A549 (cell line): Measurements from ENCODE around the gene LBHD1. TPM values are rescaled to one million over a fixed set of nuclear protein-coding genes. Genes with fewer than 3 reads are reported as not detected.

Experiments
- ATAC-seq, 2 experiments: fragments of 200-7000 bp in 1 of 2; fragments of >200 bp in 1 of 2; cut with Nextera tagmentation in 1 of 2; cut with Tn5 transposase in 1 of 2; 3 replicates each; pipeline versions ENCODE4 v1.8.0 to v1.9.1; 2018 to 2020; ENCODE audit warnings: mild to moderate bottlenecking in 1 of 2, moderate library complexity in 1 of 2
- CTCF ChIA-PET: fragments of 300-600 bp; sonication (Branson Sonifier 250); formaldehyde crosslinking; extraction: SDS; loops from one replicate; lab custom pipeline; 2021; ENCODE audit warnings: antibody characterized with exemption, inconsistent platforms; lab: Yijun Ruan, JAX
- POLR2A ChIA-PET: fragments of 350-600 bp; formaldehyde crosslinking; extraction: SDS; loops from one replicate; lab custom pipeline; 2021; ENCODE audit warnings: antibody characterized with exemption, inconsistent platforms; lab: Yijun Ruan, JAX
- DNase-seq, 2 experiments: peaks; one replicate each; pipeline versions ENCODE4 v3.0.0 to v3.0.0-alpha.2; 2011 to 2016; ENCODE audit warnings: low read depth in 1 of 2, low spot score in 1 of 2
- FAIRE-seq: peaks from 2 replicates; lab custom pipeline; 2011; peaks lifted over from hg19 to GRCh38; lab: Jason Lieb, UNC
- H3K27ac ChIP-seq, 2 experiments: fragments of >200 bp; sonication (Bioruptor Twin); formaldehyde crosslinking; 3 replicates each; pipeline ENCODE4 v1.5.1; 2016 to 2017
- H3K4me1 ChIP-seq: fragments of >200 bp; sonication (Bioruptor Twin); formaldehyde crosslinking; 3 replicates; pipeline ENCODE4 v1.6.1; 2016
- H3K4me2 ChIP-seq: fragments of >200 bp; sonication (Bioruptor Twin); formaldehyde crosslinking; 3 replicates; pipeline ENCODE4 v1.6.1; 2016
- H3K4me3 ChIP-seq: fragments of >200 bp; sonication (Bioruptor Twin); formaldehyde crosslinking; 3 replicates; pipeline ENCODE4 v1.5.1; 2016
- H3K9me3 ChIP-seq: fragments of >200 bp; sonication (Bioruptor Twin); formaldehyde crosslinking; 3 replicates; pipeline ENCODE4 v1.6.1; 2016
- EHF ChIP-seq: fragments of 250-450 bp; sonication (Bioruptor Pico); IDR thresholded peaks from 2 replicates; pipeline ENCODE4 v1.5.0; 2020; ENCODE audit warnings: mild to moderate bottlenecking
- EHMT2 ChIP-seq: fragments of 200-600 bp; sonication (generic); IDR thresholded peaks from 2 replicates; pipeline ENCODE4 v1.6.1; 2016; ENCODE audit warnings: antibody characterized with exemption, low read depth, mild to moderate bottlenecking, moderate library complexity
- HDAC2 ChIP-seq: fragments of 200-600 bp; sonication (generic); IDR thresholded peaks from 2 replicates; pipeline ENCODE4 v1.6.1; 2016
- MAFK ChIP-seq: fragments of 450-650 bp; IDR thresholded peaks from 2 replicates; pipeline ENCODE4 v1.6.1; 2014; ENCODE audit not compliant: partially characterized antibody
- MAZ ChIP-seq: fragments of 150-350 bp; IDR thresholded peaks from 2 replicates; pipeline ENCODE4 v1.6.1; 2014; ENCODE audit warnings: antibody characterized with exemption, low read depth, low read length, borderline replicate concordance
- NFE2L2 ChIP-seq: fragments of 150-350 bp; conservative IDR thresholded peaks from 2 replicates; pipeline ENCODE4 v1.6.1; 2014; ENCODE audit warnings: low read length
- NR3C1 ChIP-seq: fragments of >200 bp; sonication (Bioruptor Twin); formaldehyde crosslinking; IDR thresholded peaks from 3 replicates; pipeline ENCODE4 v1.6.1; 2017
- SREBF2 ChIP-seq: fragments of 450-650 bp; IDR thresholded peaks from 2 replicates; pipeline ENCODE4 v1.6.1; 2014; ENCODE audit warnings: mild to moderate bottlenecking, moderate library complexity
- TFCP2L1 ChIP-seq: fragments of 250-450 bp; sonication (Bioruptor Pico); IDR thresholded peaks from 2 replicates; pipeline ENCODE4 v1.5.0; 2021; ENCODE audit warnings: mild to moderate bottlenecking
- TP53 ChIP-seq: fragments of 250-450 bp; sonication (Bioruptor Pico); IDR thresholded peaks from 2 replicates; pipeline ENCODE4 v1.5.0; 2021; ENCODE audit warnings: mild to moderate bottlenecking, moderate library complexity
- ZFP36 ChIP-seq: fragments of 450-650 bp; IDR thresholded peaks from 2 replicates; pipeline ENCODE4 v1.6.1; 2014; ENCODE audit warnings: borderline replicate concordance; ENCODE audit not compliant: partially characterized antibody
- ZNF302 ChIP-seq: fragments of 250-450 bp; sonication (Bioruptor Pico); IDR thresholded peaks from 2 replicates; pipeline ENCODE4 v1.9.0; 2021; ENCODE audit warnings: inconsistent platforms, mild to moderate bottlenecking, moderate library complexity
- ZSCAN20 ChIP-seq: fragments of 250-450 bp; sonication (Bioruptor Pico); IDR thresholded peaks from 2 replicates; pipeline ENCODE4 v1.8.0; 2022; ENCODE audit warnings: mild to moderate bottlenecking, moderate library complexity
- WGBS: methylation state at CpG from one replicate; pipeline ENCODE4 v1.1.6; 2017; ENCODE audit errors: missing lambda C conversion rate; 5-methylcytosine and 5-hydroxymethylcytosine counted together
- polyA plus RNA-seq, 4 experiments: library from polyadenylated mRNA; depleted of rRNA in 3 of 4; stranded (reverse); fragments of >200 nt; fragmentation: RNase III in 1 of 4; extraction: RNeasy Plus Mini Kit Qiagen cat#74134 plus additional on column Dnase treatment in 1 of 4; gene quantifications; 2 replicates in 3 of 4; 3 replicates in 1 of 4; pipeline ENCODE4 v1.2.3, GENCODE V29; 2011 to 2017
- TF ChIP-seq, protein P1 (sequence below): fragments of 450-650 bp; IDR thresholded peaks from 2 replicates; pipeline ENCODE4 v1.6.1; 2014; ENCODE audit warnings: antibody characterized with exemption

LBHD1 gene
- polyA plus RNA-seq, 2 of the 4 experiments (the other 2 are of a cell fraction), result 4.1 to 6.8 TPM

DNA sequence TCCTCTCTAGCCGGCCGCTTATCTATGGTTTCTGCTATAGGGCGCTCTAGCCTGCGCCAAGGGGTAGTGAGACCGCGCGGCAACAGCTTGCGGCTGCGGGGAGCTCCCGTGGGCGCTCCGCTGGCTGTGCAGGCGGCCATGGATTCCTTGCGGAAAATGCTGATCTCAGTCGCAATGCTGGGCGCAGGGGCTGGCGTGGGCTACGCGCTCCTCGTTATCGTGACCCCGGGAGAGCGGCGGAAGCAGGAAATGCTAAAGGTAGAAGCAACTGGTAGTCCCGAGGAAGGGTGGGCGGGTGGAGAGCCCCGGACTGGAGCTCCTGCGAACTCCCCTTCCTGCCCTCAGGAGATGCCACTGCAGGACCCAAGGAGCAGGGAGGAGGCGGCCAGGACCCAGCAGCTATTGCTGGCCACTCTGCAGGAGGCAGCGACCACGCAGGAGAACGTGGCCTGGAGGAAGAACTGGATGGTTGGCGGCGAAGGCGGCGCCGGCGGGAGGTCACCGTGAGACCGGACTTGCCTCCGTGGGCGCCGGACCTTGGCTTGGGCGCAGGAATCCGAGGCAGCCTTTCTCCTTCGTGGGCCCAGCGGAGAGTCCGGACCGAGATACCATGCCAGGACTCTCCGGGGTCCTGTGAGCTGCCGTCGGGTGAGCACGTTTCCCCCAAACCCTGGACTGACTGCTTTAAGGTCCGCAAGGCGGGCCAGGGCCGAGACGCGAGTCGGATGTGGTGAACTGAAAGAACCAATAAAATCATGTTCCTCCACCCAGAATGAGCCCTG, at the start of gene LBHD1, which contains the start of gene UQCC3 (continued):
- no peak for TF ChIP-seq ZNF302 (CRISPR knock-in tag)
- TF ChIP-seq EHF (CRISPR knock-in tag), result no peak
- no peak for TF ChIP-seq TP53 (CRISPR knock-in tag)
- no peak for TF ChIP-seq MAZ
- TF ChIP-seq HDAC2, result no peak
- TF ChIP-seq, all 56 proteins: peak for 10

DNA sequence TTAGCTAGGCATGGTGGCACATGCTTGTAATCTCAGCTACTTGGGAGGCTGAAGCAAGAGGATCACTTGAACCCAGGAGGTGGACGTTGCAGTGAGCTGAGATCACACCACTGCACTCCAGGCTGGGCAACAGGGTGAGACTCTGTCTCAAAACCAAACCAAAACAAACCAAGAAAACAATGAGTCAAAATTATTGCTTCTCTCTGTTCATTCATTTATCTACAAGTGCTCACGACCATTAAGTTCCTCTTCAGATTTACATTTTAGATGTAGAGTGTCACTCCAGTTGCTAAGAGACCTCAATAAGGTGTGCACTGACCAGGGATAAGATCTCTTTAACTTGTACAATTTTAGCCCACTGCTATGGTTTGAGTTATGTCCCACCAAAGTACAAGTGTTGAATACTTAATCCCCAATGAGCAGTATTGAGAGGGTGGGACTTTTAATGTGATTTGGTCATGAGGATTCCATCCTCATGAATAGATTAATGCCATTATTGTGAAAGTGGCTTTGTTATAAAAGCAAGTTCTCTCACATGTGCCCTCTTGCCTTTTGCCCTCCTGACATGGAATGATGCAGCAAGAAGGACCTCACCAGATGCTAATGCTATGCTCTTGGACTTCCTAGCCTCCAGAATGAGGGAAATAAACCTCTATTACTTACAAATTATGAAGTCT, 47.4 kb upstream of the LBHD1 start:
- Histone ChIP-seq H3K4me1 (peaks cover 15% of the 10 kb centered on the region), H3K4me2 (no peak overlapping the region), H3K9me3 (no peaks in the 10 kb centered on the region), H3K4me3 (no peak overlapping the region), H3K27ac (no peak overlapping the region)
- ChIA-PET POLR2A (interaction anchor here (1.9 kb wide), 1 partner anchor 8 kb away, joined by 9 read pairs; the partner anchor contains the start of genes HNRNPUL2 and TTC9C), CTCF (interaction anchor here (0.6 kb wide), 1 partner anchor 40 kb away, joined by 3 read pairs; no protein-coding TSS in a partner anchor)
- TF ChIP-seq ZSCAN20 (CRISPR knock-in tag), result no peak
- TF ChIP-seq, protein P1, sequence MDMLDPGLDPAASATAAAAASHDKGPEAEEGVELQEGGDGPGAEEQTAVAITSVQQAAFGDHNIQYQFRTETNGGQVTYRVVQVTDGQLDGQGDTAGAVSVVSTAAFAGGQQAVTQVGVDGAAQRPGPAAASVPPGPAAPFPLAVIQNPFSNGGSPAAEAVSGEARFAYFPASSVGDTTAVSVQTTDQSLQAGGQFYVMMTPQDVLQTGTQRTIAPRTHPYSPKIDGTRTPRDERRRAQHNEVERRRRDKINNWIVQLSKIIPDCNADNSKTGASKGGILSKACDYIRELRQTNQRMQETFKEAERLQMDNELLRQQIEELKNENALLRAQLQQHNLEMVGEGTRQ, result no peak
- no peak for TF ChIP-seq NFE2L2
- TF ChIP-seq NR3C1, result no peak
- WGBS, result 87% methylated on average over 2 of the region's 2 CpGs
- DNase-seq (no peak), FAIRE-seq (no peak), ATAC-seq (no peak)

DNA sequence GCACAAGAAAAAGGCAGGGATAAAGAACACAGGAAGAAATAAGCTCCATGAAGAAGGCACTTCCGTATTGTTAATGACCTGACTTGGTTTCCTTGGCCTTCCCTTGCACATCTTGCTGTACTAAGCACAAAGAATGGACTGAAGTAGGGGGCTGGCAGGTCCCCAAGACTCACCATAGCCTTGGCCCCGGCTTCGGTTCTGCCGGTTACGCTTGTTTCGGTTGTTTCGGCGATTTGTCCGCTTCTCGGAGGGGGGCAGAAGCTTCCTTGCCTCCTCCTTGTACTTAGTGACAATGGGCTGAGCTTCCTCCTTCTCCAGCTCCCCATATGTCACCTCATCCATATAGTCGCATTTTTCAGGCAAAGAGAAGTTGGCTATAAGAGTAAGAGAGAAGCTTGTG, 44.7 kb upstream of the LBHD1 start:
- no peaks in the 10 kb centered on the region for H3K9me3 ChIP-seq
- no peak overlapping the region for H3K4me3 ChIP-seq
- POLR2A ChIA-PET, result interaction anchor here (2.0 kb wide), 1 partner anchor 11 kb away, joined by 14 read pairs; the partner anchor contains the start of genes HNRNPUL2 and TTC9C
- no peak for ATAC-seq
- no peak for FAIRE-seq
- WGBS, result 97% methylated on average over 11 of the region's 11 CpGs
- CTCF ChIA-PET, result interaction anchor here (1.2 to 1.5 kb wide), 2 partner anchors 8 to 9 kb away, joined by 4 to 6 read pairs; partner anchors contain the start of genes BSCL2 and GNG3
- H3K27ac ChIP-seq, result no peak overlapping the region
- TF ChIP-seq EHMT2, result no peak
- no peak for TF ChIP-seq SREBF2
- no peak overlapping the region for H3K4me2 ChIP-seq
- DNase-seq, result no peak
- peaks cover 35% of the 10 kb centered on the region for H3K4me1 ChIP-seq

DNA sequence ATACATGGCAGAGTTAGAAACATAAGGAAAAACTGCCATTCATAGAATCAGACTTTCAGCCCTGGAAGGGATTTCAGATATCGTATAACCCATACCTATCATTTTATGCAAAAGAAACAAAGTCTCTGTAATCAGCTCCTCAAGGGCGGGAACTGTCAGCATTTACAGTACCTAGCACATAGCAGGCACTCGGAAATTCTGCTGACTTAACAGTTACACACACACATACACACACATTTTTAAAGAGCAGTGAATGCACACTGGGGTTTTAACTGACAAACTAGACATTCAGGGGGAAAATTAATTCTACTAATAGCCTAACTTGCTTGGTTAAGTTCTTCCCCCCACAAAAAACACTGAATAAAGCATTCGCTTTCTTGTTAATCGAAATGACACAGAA, 44.1 kb upstream of the LBHD1 start:
- TF ChIP-seq MAFK, result peak; percentile 91
- TF ChIP-seq ZFP36, result no peak
- TF ChIP-seq TFCP2L1, result no peak
- TF ChIP-seq, all 56 proteins: peak for 1
- WGBS, result 92% methylated on average over 5 of the region's 5 CpGs
- H3K9me3 ChIP-seq, result no peaks in the 10 kb centered on the region
- ChIA-PET POLR2A (interaction anchor here (2.0 kb wide), 1 partner anchor 11 kb away, joined by 14 read pairs; the partner anchor contains the start of genes HNRNPUL2 and TTC9C), CTCF (interaction anchor here (0.9 to 1.5 kb wide), 3 partner anchors 8 to 22 kb away, joined by 4 to 6 read pairs (median 6); partner anchors contain the start of genes BSCL2 and GNG3)
- H3K4me2 ChIP-seq, result no peak overlapping the region
- ATAC-seq (no peak), FAIRE-seq (no peak), DNase-seq (no peak)
- H3K4me1 ChIP-seq, result peaks cover 35% of the 10 kb centered on the region
- H3K27ac ChIP-seq, result no peak overlapping the region
- no peak overlapping the region for H3K4me3 ChIP-seq
